Measurements from ENCODE around the gene LOC128125822.

Gene LOC128125822

GRCh38 chr6:63579937-63580703, 7.8 kb downstream of the LOC128125822 start:
- dilution Hi-C loops (cut with MboI; ENCODE audit: extremely low pct_ligation_motif_present, low sequenced_read_pairs): no loop called here
- no peaks in the 10 kb centered on the region for H3K9me3 ChIP-seq (replicated peaks; ENCODE audit: control insufficient read depth, insufficient read depth, low read length)
- FAIRE-seq (no peak), DNase-seq (ENCODE audit: low read depth, low spot score) (no peak)
- no peaks in the 10 kb centered on the region for H3K9me1 ChIP-seq (replicated peaks; ENCODE audit: control insufficient read depth, extremely low read depth, insufficient read depth, low read length)
- no peak overlapping the region for H3K4me2 ChIP-seq (ENCODE audit: insufficient read depth, low read length)
- no peak overlapping the region for H3K27ac ChIP-seq (ENCODE audit: insufficient read depth, low read depth, low read length)
- H3K27me3 ChIP-seq (ENCODE audit: control insufficient read depth in 2 of 2, insufficient read depth in 2 of 2, low read length in 2 of 2): no peaks in the 10 kb centered on the region
- CTCF ChIA-PET: no interaction called here
- peaks cover 5% of the 10 kb centered on the region for H3K4me1 ChIP-seq (ENCODE audit: control insufficient read depth, extremely low read depth, insufficient read depth, low read length)
- BruUV-seq (replicated peaks): no TSS peak
- intact Hi-C loops (cut with micrococcal nuclease): no loop called here
- POLR2A ChIA-PET: no interaction called here
- TF ChIP-seq POLR2AphosphoS5 (IDR thresholded peaks at IDR 0.05; ENCODE audit: insufficient read depth, low read depth, low read length): no peak
- no peak for TF ChIP-seq MYC (IDR thresholded peaks at IDR 0.05; ENCODE audit: low read depth, low read length)
- TF ChIP-seq, protein P1, sequence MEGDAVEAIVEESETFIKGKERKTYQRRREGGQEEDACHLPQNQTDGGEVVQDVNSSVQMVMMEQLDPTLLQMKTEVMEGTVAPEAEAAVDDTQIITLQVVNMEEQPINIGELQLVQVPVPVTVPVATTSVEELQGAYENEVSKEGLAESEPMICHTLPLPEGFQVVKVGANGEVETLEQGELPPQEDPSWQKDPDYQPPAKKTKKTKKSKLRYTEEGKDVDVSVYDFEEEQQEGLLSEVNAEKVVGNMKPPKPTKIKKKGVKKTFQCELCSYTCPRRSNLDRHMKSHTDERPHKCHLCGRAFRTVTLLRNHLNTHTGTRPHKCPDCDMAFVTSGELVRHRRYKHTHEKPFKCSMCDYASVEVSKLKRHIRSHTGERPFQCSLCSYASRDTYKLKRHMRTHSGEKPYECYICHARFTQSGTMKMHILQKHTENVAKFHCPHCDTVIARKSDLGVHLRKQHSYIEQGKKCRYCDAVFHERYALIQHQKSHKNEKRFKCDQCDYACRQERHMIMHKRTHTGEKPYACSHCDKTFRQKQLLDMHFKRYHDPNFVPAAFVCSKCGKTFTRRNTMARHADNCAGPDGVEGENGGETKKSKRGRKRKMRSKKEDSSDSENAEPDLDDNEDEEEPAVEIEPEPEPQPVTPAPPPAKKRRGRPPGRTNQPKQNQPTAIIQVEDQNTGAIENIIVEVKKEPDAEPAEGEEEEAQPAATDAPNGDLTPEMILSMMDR (IDR thresholded peaks at IDR 0.05; ENCODE audit: extremely low read depth in 1 of 2, insufficient read depth in 1 of 2, low read depth in 1 of 2, low read length in 2 of 2): no peak
- no peak for TF ChIP-seq POLR2A (IDR thresholded peaks at IDR 0.05; ENCODE audit: low read depth, low read length)
- TF ChIP-seq GATA2 (IDR thresholded peaks at IDR 0.05; ENCODE audit: insufficient read depth, insufficient read length, low read depth, low read length): no peak
- no peak for TF ChIP-seq EZH2 (IDR thresholded peaks at IDR 0.05; ENCODE audit: borderline replicate concordance, low read depth, low read length, severe bottlenecking)
- no peak for TF ChIP-seq MAX (IDR thresholded peaks at IDR 0.05; ENCODE audit: insufficient read depth, insufficient read length)
- no peak for TF ChIP-seq JUN (IDR thresholded peaks at IDR 0.05; ENCODE audit: borderline replicate concordance, insufficient read depth, insufficient read length, low read depth)
- peaks cover 26% of the 10 kb centered on the region for H3K79me2 ChIP-seq (ENCODE audit: control insufficient read depth, insufficient read depth, low read length)
- no peak overlapping the region for H3K4me3 ChIP-seq (replicated peaks in 1 of 3; ENCODE audit: insufficient read depth in 1 of 3, low read depth in 1 of 3, low read length in 3 of 3)
- no peak overlapping the region for H2AFZ ChIP-seq (ENCODE audit: low read depth, low read length)
- H3K36me3 ChIP-seq (ENCODE audit: control insufficient read depth in 2 of 2, extremely low read depth in 1 of 2, insufficient read depth in 2 of 2, low read length in 2 of 2): peaks cover 8 to 40% of the 10 kb centered on the region in 2 experiments
- H4K20me1 ChIP-seq (replicated peaks; ENCODE audit: control insufficient read depth, extremely low read depth, insufficient read depth, low read length): peaks cover 6% of the 10 kb centered on the region
- no peak overlapping the region for H3K9ac ChIP-seq (replicated peaks; ENCODE audit: extremely low read depth, insufficient read depth, low read length)

Data from endothelial cell of umbilical vein (primary cell).